MV-4-11 (cell line): ENCODE results near the gene ZBED1.

Source experiments
- DNase-seq: peaks from one replicate; lab custom pipeline; 2025; lab: John Stamatoyannopoulos, UW

The ZBED1 gene

GRCh38 chrX:2452799-2453198 lies 48.0 kb downstream of the ZBED1 start:
- DNase-seq = no peak

- no peak for DNase-seq
These were observed 48.4 kb downstream of the ZBED1 start for GRCh38 chrX:2452317-2452784.

DNA sequence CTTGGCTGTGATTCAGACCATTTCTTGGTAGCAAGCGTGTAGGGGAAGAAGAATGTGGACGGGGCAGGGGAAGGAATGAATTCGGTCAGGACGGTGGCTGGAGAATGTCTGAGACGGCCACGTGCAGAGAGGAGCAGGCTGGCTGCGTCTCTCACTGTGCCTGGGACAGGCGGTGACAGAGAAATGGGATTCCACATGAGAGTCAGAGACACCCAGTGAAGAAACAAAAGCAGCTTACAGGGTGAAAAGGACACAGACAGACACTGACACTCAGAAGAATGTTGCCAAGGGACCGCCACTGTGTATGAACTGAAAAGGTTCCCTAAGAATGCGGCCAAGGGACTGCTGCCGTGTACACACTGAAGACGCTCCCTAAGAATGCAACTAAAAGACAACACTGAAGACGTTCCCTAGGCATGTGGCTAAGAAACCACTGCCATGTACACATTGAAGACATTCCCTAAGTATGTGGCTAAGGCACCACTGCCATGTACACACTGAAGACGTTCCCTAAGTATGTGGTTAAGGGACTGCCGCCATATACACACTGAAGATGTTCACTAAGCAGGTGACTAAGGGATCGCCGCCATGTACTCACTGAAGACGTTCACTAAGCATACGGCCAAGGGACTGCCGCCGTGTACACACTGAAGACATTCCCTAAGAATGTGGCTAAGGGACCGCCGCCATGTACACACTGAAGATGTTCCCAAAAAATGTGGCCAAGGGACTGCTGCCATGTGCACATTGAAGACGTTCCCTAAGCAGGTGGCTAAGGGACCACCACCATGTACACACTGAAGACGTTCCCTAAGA lies 49.1 kb downstream of the ZBED1 start:
- DNase-seq = no peak

- DNase-seq = no peak
These were observed 50.1 kb downstream of the ZBED1 start for GRCh38 chrX:2450681-2451080.

DNA sequence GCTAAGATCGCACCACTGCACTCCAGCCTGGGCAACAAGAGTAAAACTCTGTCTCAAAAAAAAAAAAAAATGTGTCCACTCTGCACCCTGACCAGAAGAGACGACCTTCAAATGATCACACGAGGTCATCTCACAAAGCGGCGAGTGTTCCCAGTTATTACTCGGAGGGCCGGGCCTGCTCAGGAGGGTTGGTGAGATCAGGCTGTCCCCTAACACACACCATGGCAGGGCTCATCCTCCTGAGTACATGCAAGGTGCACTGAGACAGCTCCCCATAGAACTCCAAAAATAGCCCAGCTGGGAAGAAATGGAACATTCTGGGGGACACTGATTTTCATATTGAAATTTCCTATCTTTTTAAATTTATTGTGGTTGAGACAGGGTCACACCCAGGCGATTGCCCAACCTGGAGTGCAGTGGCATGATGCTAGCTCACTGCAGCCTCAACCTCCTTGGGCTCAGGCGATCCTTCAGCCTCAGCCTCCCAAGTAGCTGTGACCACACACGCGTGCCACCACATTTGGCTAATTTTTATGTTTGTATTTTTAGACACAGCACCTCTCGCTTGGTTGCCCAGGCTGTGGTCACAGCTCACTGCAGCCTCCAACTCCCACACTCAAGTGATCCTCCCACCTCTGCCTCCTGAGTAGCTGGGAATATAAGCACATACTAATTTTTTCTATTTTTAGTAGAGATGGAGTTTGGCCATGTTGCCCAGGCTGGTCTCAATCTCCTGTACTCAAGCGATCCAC lies 51.5 kb downstream of the ZBED1 start:
- DNase-seq = no peak

DNA sequence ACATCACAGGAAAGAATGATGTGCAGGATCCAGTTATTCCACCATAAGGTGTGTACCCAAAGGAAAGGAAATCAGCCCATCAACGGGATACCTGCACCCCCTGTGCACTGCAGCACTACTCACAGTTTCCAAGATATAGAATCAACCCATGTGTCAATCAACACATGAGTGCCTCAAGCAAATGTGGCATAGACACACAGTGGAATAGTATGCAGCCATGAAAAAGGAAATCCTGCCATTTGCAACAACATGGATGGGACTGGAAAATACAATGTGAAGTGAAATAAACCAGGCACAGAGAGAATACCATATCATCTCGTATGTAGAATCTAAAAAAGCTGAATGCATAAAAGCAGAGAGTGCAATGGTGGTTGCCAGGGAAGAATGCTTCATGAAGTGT lies 53.3 kb downstream of the ZBED1 start:
- no peak for DNase-seq

- no peak for DNase-seq
These were observed 54.0 kb downstream of the ZBED1 start for GRCh38 chrX:2446815-2447214.

DNA sequence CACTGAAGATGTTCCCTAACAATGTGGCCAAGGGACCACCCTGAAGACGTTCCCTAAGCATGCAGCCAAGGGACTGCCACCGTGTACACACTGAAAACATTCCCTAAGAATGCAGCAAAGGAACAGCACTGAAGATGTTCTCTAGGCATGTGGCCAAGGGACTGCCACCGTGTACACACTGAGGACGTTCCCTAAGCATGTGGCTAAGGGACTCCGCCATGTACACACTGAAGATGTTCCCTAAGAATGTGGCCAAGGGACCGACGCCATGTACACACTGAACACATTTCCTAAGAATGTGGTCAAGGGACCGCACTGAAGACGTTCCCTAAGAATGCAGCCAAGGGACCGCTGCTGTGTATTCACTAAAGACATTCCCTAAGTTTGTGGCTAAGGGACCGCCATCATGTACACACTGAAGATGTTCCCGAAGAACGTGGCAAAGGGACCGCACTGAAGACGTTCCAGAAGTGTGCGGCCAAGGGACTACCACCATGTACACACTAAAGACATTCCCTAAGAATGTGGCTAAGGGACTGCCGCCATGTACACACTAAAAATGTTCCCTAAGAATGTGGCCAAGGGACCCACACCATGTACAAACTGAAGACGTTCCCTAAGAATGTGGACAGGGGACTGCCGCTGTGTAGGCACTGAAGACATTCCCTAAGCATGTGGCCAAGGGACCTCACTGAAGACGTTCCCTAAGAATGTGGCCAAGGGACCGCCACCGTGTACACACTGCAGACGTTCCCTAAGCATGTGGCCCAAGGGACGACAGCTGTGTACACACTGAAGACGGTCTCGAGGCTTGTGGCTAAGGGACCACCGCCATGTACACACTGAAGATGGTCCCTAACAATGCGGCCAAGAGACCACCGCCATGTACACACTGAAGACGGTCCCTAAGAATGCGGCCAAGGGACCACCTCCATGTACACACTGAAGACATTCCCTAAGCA lies 54.8 kb downstream of the ZBED1 start:
- DNase-seq = no peak

GRCh38 chrX:2442694-2443093 lies 58.1 kb downstream of the ZBED1 start:
- DNase-seq = no peak

GRCh38 chrX:2441466-2441865 lies 59.3 kb downstream of the ZBED1 start:
- DNase-seq = no peak

DNA sequence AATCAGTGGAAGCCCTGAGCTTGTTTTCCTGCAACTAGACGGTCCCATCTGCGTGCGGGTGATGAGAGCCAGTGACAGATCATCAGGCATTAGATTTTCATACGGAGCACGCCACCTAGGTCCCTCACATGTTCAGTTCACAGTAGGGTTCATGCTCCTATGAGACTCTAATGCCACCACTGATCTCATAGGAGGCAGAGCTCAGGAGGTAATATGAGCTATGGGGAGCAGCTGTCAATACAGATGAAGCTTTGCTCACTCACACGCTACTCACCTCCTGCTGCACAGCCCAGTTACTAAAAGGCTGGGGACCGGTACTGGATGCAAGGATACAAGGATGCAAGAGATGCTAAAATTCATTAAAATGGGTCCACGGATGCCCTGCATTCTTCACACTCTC lies 61.2 kb downstream of the ZBED1 start:
- DNase-seq = no peak
